Liver (tissue), 2 donors: ENCODE data around the gene SRP9.

Experiments used
- TF ChIP-seq, protein P1 (sequence below): IDR thresholded peaks from 2 replicates; pipeline ENCODE4 v1.6.1; 2016; ENCODE audit warnings: antibody characterized with exemption, mild to moderate bottlenecking
- TF ChIP-seq, protein P2 (sequence below): fragments of 150-350 bp; IDR thresholded peaks from 2 replicates; pipeline ENCODE4 v1.5.1; 2017; ENCODE audit warnings: improper control_type of control experiment, low read depth, low read length; ENCODE audit not compliant: missing input control
- donor health status: healthy.

DNA sequence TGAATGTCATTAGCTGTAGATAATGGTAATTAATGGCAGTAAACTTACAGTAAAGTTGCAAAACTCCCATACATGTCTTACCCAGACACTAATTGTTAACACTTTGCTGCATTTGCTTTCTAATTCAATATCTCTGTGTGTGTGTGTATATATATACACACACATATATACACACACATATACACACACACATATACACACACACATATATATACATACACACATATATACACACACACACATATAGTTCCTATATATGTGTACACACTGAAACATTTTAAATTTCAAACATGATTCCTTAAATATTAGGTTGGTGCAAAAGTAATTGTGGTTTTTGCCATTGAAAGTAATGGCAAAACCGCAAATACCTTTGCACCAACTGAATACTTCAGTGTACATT lies 28.6 kb downstream of the SRP9 start:
- TF ChIP-seq, protein P1, sequence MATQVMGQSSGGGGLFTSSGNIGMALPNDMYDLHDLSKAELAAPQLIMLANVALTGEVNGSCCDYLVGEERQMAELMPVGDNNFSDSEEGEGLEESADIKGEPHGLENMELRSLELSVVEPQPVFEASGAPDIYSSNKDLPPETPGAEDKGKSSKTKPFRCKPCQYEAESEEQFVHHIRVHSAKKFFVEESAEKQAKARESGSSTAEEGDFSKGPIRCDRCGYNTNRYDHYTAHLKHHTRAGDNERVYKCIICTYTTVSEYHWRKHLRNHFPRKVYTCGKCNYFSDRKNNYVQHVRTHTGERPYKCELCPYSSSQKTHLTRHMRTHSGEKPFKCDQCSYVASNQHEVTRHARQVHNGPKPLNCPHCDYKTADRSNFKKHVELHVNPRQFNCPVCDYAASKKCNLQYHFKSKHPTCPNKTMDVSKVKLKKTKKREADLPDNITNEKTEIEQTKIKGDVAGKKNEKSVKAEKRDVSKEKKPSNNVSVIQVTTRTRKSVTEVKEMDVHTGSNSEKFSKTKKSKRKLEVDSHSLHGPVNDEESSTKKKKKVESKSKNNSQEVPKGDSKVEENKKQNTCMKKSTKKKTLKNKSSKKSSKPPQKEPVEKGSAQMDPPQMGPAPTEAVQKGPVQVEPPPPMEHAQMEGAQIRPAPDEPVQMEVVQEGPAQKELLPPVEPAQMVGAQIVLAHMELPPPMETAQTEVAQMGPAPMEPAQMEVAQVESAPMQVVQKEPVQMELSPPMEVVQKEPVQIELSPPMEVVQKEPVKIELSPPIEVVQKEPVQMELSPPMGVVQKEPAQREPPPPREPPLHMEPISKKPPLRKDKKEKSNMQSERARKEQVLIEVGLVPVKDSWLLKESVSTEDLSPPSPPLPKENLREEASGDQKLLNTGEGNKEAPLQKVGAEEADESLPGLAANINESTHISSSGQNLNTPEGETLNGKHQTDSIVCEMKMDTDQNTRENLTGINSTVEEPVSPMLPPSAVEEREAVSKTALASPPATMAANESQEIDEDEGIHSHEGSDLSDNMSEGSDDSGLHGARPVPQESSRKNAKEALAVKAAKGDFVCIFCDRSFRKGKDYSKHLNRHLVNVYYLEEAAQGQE: no peak
- TF ChIP-seq, protein P2, sequence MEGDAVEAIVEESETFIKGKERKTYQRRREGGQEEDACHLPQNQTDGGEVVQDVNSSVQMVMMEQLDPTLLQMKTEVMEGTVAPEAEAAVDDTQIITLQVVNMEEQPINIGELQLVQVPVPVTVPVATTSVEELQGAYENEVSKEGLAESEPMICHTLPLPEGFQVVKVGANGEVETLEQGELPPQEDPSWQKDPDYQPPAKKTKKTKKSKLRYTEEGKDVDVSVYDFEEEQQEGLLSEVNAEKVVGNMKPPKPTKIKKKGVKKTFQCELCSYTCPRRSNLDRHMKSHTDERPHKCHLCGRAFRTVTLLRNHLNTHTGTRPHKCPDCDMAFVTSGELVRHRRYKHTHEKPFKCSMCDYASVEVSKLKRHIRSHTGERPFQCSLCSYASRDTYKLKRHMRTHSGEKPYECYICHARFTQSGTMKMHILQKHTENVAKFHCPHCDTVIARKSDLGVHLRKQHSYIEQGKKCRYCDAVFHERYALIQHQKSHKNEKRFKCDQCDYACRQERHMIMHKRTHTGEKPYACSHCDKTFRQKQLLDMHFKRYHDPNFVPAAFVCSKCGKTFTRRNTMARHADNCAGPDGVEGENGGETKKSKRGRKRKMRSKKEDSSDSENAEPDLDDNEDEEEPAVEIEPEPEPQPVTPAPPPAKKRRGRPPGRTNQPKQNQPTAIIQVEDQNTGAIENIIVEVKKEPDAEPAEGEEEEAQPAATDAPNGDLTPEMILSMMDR: no peak
